NCI-H69 (cell line): ENCODE results near the gene GPATCH4.
"Not testable (repeated sequence)": the region's sequence is repeated elsewhere in the genome, so short reads cannot be mapped to it uniquely, and the experiment has no call there.

Source experiments
- DNase-seq: peaks from one replicate; lab custom pipeline; 2025; lab: John Stamatoyannopoulos, UW

GPATCH4 gene

DNA sequence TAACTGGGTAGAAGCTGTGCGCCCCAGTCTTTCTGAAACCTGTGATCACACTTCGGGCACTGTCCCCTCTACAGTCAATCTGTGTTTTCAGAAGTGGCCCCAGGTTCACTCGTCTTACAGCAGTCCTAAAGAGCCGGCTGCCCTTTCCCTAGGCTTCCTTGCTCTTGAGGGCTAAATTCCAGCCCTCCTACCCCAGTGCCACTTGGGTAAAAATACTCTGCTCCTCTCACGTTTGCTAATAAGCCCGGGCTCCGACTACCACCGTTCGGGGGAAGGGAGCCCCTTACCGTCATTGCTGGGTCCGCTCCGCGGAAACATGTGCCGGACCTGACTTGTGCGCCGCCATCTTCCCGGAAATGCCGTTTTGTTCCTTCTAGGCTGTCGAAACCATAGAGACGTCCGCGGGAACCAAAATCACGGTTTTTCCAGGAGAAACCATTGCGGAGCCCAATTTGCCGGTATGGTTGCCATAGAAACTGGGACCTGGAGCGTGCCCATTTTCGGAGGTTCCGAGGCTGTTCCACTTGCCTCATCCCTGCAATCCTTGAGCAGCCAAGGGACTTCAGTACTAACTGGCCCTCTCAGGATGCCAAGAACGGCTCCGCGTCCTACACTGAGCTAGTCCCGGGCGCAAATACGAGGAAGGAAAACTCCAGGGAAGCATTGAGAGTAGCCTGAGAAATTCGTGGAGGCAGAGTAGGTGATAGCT lies at the start of gene GPATCH4:
GPATCH4 (minus strand) TSS at position 358 of the 709 bp plus-strand sequence.
- DNase-seq, result peak; percentile 91

DNA sequence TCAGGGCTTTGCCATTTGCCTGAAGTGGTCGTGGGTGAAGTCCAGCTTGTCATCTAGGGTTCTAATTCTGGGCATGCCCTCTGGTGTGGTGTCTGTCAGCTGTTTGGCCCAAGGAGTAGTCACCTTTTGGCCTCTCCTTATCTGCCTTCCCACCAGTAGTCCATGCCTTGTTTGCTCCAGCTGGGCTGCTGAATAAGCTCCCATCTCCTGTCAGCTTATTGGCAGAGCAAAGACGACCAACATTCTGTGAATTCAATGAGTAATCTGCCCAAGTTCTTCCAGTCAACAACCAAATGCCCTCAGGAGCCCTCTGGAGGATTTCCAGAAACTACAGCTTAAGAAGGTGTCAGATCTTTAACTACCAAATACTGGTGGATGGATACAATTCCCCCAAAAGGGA lies 47.7 kb upstream of the GPATCH4 start:
- peak; percentile 16 for DNase-seq

DNA sequence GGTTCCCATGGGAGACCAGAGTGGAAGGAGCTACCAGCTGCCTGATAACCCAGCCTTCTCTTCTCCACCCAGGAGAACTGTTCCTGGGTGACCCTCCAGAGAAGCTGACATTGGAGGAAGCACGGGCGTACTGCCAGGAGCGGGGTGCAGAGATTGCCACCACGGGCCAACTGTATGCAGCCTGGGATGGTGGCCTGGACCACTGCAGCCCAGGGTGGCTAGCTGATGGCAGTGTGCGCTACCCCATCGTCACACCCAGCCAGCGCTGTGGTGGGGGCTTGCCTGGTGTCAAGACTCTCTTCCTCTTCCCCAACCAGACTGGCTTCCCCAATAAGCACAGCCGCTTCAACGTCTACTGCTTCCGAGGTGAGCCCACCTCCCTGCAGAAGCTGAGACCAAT lies 47.2 kb upstream of the GPATCH4 start:
- no peak for DNase-seq

DNA sequence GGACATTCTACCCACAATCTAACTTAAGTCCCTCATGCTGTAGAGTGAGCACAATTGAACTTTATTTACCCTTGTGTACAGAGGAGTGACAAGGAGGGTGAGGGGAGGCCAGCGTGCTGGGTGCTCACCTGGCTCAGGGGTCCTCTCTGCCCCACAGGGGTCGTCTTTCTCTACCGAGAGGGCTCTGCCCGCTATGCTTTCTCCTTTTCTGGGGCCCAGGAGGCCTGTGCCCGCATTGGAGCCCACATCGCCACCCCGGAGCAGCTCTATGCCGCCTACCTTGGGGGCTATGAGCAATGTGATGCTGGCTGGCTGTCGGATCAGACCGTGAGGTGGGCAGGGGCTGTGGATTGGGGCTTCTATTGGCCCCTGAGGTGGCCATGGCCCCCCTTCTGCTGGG lies 46.1 kb upstream of the GPATCH4 start:
- no peak for DNase-seq

DNA sequence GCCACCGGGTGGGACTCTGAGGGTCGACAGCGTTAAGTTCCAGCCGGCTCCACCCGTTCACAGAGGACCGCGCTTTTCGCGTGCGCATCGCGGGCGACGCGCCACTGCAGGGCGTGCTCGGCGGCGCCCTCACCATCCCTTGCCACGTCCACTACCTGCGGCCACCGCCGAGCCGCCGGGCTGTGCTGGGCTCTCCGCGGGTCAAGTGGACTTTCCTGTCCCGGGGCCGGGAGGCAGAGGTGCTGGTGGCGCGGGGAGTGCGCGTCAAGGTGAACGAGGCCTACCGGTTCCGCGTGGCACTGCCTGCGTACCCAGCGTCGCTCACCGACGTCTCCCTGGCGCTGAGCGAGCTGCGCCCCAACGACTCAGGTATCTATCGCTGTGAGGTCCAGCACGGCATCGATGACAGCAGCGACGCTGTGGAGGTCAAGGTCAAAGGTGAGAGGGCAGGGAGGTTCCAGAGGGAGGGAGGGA lies 45.5 kb upstream of the GPATCH4 start:
- DNase-seq, result no peak

DNA sequence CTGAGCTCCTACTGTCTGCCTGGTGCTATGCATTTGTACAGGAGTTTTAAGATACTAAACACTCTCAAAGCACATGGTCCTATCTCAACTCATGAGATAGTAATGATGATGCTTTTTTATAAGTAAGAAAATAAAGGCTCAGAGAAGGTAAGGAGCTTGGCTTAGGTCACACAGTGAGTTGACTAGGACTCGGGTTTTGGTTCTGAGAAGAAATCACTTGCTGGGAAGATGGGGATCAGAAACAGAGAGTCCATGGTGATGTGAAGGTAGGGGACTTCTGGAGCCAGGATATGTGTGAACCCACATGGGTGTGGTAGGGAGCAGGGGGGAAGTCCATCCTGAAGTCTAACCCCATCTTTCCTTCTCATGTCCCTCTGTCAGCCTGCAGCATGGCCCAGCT lies 44.4 kb upstream of the GPATCH4 start:
- DNase-seq, result no peak

DNA sequence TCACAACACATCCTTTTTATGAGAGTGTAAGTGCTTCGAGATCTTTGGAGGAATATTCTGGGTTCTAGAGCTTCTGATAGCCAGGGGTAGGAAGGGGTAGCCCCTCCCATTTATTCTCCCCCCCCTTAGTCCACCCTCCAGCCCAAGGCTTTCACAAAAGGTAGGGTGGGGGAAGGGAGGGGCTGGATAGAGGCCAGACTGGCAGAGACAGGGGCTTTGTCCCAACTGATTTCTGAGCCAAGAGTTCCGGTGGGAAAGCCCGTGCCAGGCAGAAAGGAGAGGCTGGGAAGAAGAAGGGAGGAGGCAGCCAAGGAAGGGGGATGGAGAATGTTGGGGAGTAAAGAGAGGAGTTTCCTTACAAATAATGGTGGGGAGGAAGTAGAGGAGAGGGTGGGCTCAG lies 43.8 kb upstream of the GPATCH4 start:
- DNase-seq, result no peak

DNA sequence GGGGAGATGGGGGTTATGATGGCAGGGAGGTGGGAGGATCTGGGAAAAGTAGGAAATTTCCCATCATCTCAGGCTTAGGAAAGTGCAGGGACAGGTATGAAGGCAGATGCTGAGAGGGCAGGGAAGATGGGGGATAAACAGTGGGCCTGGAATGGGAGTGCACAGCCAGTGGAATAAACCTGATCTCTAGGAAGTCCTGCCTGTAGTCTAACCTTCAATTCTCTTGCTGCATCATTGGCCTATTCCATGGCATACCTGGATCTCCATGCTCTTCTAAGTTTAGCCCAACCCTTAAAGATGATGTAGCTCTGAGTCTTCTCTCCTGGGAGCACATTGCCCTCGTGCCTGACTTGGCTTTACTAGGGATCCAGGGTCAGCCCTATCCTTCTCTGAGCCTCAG lies 43.4 kb upstream of the GPATCH4 start:
- no peak for DNase-seq

DNA sequence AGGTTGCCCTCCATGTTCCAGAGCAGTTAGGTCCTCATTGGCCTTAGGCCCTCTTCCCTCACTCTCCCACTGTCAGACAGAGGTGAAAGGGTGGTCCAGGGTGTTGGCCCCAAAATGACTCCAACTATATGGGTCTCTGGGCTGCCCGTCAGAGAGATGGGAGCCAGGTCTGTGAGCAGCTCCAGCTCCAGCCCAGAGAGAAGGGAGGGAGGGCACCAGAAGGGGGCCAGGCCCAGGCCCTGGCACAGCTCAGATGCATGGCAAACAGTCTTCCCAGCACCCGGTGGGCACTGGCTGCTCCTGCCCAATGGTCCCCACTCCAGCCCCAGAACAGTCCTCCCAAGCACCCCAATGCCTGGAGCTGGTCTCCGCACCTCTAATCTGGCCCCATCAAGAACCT lies 42.9 kb upstream of the GPATCH4 start:
- no peak for DNase-seq

DNA sequence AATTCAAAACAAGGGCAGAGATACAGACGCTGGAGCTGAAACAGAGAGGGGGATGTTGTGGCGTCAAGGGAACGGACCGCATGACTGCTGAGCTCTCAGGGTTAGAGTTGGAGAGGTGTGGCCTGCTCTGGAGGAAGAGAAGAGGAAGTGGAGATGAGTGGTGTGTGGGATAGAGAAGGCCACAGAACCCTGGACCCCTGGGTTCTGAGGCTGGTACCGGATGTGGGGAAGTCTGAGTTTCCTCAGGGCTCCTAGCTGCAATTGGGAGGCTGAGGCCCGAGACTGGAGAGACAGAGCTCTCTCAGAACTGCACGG lies 42.5 kb upstream of the GPATCH4 start:
- DNase-seq, result no peak

DNA sequence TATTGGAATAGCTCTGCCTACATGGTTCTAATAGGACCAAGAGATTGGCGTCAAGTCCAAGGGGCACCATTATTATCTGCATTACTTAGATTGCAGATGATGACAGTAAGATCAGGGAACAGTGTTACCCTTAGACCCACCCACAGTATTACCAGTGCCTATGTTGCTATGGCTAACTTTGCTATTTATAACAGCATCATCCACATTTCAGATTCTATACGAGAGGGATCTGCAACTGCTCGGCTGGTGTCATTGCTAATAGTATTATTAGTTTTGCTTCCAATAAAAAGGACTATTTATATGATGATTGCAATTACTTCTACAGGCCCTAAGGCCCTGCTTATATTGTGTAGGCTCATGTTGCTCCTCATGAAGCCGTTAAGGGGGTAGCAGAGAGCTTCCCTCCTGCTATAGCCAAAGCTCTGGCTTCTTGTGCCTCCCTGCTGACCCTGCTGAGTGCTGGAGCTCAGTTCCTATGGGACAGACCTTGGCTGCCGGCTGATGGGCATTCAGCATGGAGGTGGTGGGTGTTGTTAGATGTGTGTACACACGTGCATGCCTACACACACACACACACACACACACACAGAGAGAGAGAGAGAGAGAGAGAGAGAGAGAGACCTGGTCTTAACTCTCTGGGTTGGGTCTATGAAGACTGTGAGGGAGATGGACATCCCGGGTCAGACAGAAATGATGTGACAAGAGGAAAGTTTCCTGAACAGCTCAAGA lies 41.9 kb upstream of the GPATCH4 start:
- no peak for DNase-seq

DNA sequence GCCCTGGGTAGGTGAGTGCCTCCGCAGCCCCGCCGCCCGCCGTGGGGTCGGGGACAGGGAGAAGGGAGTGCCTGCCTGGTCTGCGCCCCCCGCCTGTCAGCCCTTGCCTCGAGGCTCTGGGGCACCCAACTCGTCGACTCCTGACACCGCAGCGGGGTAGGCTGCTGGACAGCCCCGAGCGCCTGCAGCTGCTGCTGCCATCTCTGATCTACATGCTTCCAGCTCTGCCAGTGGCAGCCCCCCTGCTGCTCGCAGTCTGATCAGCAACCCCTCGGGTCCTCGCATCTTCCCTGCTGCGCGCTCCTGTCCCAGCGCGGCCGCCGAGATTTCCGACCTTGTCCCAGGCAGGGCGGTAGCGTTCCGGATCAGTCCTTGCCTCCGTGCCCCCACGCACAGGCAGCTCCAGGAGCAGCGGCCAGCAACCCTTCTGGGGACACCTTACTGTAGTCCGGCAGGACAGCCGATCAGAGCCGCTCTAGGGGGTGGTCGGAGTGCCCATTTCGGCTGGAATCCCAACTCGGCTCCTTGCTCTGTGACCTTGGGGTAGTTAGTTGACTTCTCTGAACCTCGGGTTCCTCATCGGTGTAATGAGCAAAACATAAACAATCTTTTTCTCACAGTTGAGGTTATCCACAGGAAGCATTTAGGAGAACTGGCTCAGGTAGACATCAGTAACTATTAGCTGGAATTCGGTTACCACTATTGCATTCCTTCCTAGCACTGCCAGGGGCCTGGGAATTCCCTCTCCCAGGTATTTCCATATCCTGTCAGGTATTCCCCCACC lies 41.2 kb upstream of the GPATCH4 start:
- DNase-seq, result peak; percentile 49

DNA sequence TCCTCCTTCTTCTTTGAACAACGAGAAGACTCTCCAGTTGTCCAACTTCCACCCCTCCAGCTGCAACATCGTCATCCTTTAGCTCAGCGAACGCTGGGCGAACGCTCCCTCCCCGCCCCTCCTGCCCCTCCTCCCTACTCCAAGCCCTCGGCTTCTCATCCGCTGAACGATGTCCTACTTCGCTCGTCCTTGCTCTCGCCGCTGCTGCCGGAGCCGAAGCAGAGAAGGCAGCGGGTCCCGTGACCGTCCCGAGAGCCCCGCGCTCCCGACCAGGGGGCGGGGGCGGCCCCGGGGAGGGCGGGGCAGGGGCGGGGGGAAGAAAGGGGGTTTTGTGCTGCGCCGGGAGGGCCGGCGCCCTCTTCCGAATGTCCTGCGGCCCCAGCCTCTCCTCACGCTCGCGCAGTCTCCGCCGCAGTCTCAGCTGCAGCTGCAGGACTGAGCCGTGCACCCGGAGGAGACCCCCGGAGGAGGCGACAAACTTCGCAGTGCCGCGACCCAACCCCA lies 40.5 kb upstream of the GPATCH4 start, which contains the start of gene BCAN:
BCAN (plus strand) TSS at position 357 of the 504 bp plus-strand sequence. CDS start 3,938 bp downstream, outside the sequence.
- peak; percentile 72 for DNase-seq

DNA sequence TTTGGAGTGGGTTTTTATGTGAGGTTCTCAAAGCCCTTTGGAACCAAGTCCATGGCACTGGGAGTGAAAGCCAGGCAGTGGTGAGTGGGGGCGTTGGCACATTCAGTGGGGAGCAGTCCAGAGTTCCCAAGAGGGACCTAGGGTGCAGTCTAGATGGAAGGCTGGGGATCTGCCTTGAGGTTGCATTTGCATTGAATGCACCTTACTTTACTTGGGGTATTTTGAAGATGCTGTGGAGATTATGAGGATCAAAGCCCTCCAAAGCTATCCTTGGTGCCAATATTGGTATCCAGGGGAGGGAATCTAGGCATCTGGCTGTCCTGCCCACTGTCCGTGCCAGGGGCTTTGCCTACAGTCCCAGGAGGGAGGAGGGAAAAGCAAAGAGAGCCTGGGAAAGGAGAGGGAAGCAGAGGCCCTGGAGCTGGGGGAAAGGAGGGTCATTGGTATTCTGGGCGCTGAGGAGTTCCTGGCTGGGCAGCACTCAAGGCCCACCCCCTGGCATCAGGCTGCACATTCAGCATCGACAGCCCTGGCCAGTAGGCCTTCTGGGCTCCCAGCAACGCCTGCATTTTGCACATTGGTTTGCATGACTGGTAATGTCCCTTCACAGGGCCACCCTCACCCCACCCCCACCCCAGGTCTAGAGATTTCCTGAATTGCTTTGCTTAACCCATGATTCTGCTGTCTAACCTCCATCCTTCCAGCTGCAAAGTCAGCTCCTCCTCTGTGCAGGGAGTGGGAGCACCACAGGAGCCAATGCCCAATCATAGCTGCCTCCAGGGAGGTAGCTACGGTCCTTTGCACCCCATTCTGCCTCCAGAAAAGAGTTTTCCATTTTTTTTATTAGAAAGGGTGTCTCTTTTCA lies 39.8 kb upstream of the GPATCH4 start:
- no peak for DNase-seq

DNA sequence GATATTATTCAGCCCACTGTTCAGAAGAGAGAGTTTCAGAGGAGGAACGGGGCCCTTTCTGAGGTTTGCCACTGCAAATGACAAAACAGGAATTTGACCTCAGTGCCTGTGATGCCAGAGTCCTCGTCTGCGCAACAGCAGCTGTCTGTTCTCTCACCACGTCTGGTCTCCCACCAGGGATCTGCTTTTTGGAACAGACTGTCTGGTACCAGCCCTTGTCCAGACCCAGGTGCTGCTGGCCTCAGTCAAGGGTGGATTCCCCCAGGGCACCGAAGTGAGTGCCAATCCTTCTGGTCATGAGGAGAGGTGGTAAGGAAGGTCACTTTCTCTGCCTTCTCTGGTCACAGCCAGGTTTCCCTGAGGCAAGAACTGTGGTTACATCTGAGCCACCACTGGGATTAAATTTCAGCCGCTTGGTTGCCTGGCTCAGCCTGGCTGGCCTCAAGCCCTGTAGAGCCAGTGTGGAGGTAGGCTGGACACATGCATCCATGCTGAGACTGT lies 38.4 kb upstream of the GPATCH4 start:
- peak; percentile 38 for DNase-seq

DNA sequence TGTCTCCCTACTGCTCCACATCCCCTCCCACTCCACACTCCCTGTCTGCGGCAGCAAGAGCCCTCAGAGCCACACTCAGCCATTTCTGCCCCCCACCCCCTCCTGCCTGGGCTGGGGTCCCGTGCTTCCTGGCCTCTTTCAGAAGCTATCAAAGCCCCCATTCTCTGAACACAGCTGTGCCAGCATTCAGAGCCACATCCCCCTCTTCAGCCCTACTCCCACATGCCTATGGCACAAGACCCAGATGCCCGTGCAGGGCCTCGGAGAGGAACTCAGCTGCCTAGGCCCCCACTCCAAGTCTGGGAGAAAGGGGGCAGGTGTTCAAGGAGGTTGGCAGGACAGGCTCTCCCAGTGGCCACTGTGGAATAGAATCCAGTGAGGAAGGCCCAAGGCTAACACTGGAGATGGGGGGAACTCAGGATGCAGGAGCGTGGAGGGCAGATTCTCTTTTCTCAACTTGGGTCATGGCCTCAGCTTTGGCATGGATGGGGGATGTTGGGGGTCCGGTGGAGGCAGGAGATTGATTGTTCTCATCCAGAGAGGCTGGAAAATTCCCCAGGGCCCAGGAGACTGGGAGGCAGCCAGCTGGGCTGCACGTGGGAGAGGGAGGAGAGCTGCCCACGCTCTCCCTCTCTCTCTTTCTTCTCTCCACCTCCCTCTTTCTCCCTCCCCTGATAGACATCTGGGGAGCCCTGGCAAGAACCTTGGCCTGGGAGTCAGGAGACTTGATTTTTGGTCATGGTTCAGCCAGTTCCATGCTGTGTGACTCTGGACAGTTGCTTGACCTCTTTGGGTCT lies 37.1 kb upstream of the GPATCH4 start:
- DNase-seq, result peak; percentile 27

DNA sequence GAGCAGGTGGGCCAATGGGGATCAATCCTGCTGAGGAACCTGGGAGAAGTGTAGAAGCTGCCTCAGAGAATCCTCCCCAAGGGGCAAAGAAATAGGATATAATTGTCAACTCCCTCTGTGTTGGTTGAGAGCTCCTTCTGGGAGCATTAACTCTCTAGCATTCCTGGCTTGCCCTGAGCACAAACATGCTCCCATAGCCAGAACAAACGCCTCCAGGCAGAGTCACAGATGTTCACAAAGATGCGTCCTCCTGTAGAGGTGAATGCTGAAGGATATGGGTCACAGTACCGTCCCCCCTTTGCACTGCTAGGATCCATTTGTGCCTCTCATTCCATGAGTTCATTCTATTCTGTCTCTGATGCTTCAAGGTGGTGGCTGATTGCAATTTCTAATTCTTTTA lies 31.1 kb upstream of the GPATCH4 start:
- peak; percentile 84 for DNase-seq

DNA sequence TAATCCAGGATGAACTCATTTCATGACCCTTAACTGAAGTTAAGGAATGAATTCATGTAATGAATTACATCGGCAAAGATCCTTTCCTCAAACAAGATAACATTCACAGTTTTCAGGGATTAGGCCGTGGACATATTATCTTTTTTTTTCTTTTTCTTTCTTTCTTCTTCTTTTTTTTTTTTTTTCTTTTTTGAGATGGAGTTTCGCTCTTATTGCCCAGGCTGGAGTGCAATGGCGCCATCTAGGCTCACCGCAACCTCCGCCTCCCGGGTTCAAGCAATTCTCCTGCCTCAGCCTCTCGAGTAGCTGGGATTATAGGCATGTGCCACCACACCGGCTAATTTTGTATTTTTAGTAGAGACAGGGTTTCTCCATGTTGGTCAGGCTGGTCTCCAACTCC lies 29.9 kb upstream of the GPATCH4 start:
- DNase-seq, result not testable (repeated sequence)

DNA sequence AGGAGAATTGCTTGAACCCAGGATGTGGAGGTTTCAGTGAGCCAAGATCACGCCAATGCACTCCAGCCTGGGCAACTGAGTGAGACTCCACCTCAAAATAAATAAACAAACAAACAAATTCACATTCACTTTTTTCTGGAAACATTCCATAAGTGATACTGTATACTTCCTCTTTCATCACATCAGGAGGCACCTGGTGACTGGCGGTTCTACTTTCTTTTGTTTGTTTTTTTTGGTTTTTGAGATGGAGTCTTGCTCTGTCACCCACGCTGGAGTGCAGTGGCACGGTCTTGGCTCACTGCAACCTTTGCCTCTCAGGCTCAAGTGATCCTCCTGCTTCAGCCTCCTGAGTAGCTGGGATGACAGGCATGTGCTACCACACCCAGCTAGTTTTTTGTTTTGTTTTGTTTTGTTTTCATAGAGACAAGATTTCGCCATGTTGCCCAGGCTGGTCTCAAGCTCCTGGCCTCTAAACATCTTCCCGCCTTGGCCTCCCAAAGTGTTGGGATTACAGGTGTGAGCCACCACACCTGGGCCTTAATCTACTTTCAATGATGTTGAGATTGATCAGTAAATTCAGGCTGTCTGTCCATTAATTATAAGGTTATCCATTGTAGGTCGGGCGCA lies 28.7 kb upstream of the GPATCH4 start:
- no peak for DNase-seq

DNA sequence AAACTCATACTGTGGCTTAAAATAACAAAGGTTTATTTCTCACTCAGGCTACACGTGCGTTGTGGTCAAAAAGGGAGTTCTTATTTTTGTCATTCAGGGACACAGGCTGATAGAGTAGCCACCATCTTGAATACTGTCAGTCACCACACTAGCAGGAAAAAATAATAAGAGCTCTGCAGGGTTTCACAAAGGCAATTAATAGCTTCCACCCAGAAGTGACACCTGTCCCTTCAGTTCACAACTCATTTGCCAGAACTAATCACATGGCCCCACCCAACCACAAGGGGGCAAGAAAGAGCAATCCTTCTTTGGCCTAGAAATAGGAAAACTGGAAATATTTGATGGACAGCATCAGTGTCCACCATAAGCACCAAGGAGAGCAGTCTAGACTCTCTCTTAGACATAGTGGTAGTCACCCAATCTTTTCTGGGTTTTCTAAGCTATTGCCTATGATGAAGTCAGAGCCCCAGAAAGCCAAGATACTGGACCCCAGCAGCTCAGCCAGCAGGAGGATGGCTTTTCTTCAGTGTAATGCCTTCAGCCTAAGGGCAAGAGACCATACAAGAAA lies 26.1 kb upstream of the GPATCH4 start:
- DNase-seq, result peak; percentile 75
